Gastrocnemius medialis (tissue), 4 donors: ENCODE results near the gene GRK1. TPM values are rescaled to one million over a fixed set of nuclear protein-coding genes. Genes with fewer than 3 reads are reported as not detected.
"Not testable (repeated sequence)": the region's sequence is repeated elsewhere in the genome, so short reads cannot be mapped to it uniquely, and the experiment has no call there.

Experiments used
- ATAC-seq, 2 donors: fragments of 150-250 bp; one replicate each; pipeline ENCODE4 v1.9.1; 2016
- DNase-seq, 2 donors: peaks; one replicate each; pipeline ENCODE4 v3.0.0-alpha.2; 2019
- H3K27ac ChIP-seq, 4 donors: fragments of 200-600 bp; sonication (generic); 1 replicate in 1 of 4; 2 replicates in 3 of 4; pipeline ENCODE4 v1.5.1; 2016 to 2018; ENCODE audit warnings: mild to moderate bottlenecking in 2 of 4, moderate library complexity in 1 of 4
- H3K27me3 ChIP-seq, 3 donors: fragments of 200-600 bp; sonication (generic) in 2 of 3; 1 replicate in 1 of 3; 2 replicates in 2 of 3; pipeline versions ENCODE4 v1.5.1 to v1.6.0; 2016 to 2019; ENCODE audit warnings: mild to moderate bottlenecking in 1 of 3, moderate library complexity in 1 of 3
- H3K36me3 ChIP-seq, 2 donors: fragments of 200-600 bp; sonication (generic) in 1 of 2; one replicate each; pipeline ENCODE4 v1.5.1; 2017 to 2018
- H3K4me1 ChIP-seq, 2 donors: fragments of 200-600 bp; sonication (generic) in 1 of 2; one replicate each; pipeline ENCODE4 v1.5.1; 2016 to 2017; ENCODE audit warnings: mild to moderate bottlenecking in 2 of 2
- H3K4me3 ChIP-seq, 4 donors: fragments of 200-600 bp; sonication (generic) in 3 of 4; 1 replicate in 1 of 4; 2 replicates in 3 of 4; pipeline ENCODE4 v1.5.1; 2016 to 2019; ENCODE audit warnings: mild to moderate bottlenecking in 2 of 4
- H3K9me3 ChIP-seq, 3 donors: fragments of 200-600 bp; sonication (generic) in 2 of 3; 1 replicate in 1 of 3; 2 replicates in 2 of 3; pipeline ENCODE4 v1.5.1; 2016 to 2019
- CTCF ChIP-seq, 5 experiments: fragments of 450-650 bp in 3 of 5; fragments of 200-600 bp in 2 of 5; sonication (generic) in 2 of 5; IDR thresholded peaks in 4 of 5; conservative IDR thresholded peaks in 1 of 5; 1 replicate in 4 of 5; 2 replicates in 1 of 5; pipeline ENCODE4 v1.5.1; 2016 to 2019; ENCODE audit warnings: antibody characterized with exemption in 5 of 5, mild to moderate bottlenecking in 3 of 5, moderate library complexity in 3 of 5
- POLR2A ChIP-seq, 2 donors: fragments of 450-650 bp; IDR thresholded peaks; one replicate each; pipeline ENCODE4 v1.6.1; 2017; ENCODE audit warnings: antibody characterized with exemption in 2 of 2, mild to moderate bottlenecking in 2 of 2, moderate library complexity in 2 of 2
- in situ Hi-C, 4 donors: fragments of 200-750 bp; cut with MboI; loops; one replicate each; pipeline versions ENCODE4 v1.15.0 to v1.8.0; 2017; ENCODE audit warnings: low sequenced_read_pairs in 4 of 4
- intact Hi-C: fragments of 100-400 bp; cut with DNase I; formaldehyde crosslinking; loops from one replicate; pipeline ENCODE4 v1.15.1; 2023; ENCODE audit warnings: low total_unique reads
- total RNA-seq, 4 donors: library from RNA; depleted of rRNA; stranded (reverse); fragments of >200 nt; gene quantifications; one replicate each; pipeline versions ENCODE4 v1.1.0 to v1.2.3, GENCODE V29; 2016

The GRK1 gene
- total RNA-seq, 4 donors from 2014 or later: 0.10 TPM; not detected in 3

- Histone ChIP-seq H3K4me3 (no peak overlapping the region), H3K27me3 (no peaks in the 10 kb centered on the region), H3K36me3 (no peaks in the 10 kb centered on the region), H3K9me3 (no peaks in the 10 kb centered on the region), H3K27ac (no peak overlapping the region), H3K4me1 (no peaks in the 10 kb centered on the region)
- in situ Hi-C loops: no loop called here
- intact Hi-C loops: no loop called here
- TF ChIP-seq CTCF (IDR thresholded peaks at IDR 0.05 in 4 of 5, conservative IDR thresholded peaks at IDR 0.05 in 1 of 5): no peak
- TF ChIP-seq POLR2A (IDR thresholded peaks at IDR 0.05): no peak
- ATAC-seq (no peak), DNase-seq (no peak)
These were observed 46.0 kb upstream of the GRK1 start for GRCh38 chr13:113621046-113621445.

GRCh38 chr13:113621498-113621897 lies 45.5 kb upstream of the GRK1 start:
- H3K4me1 ChIP-seq, H3K27me3 ChIP-seq, H3K4me3 ChIP-seq, ATAC-seq, H3K36me3 ChIP-seq, H3K27ac ChIP-seq, in situ Hi-C loops, intact Hi-C loops, H3K9me3 ChIP-seq, DNase-seq: not testable (repeated sequence)
- peak in 1 of 5 experiments; percentile 29 for TF ChIP-seq CTCF (IDR thresholded peaks at IDR 0.05 in 4 of 5, conservative IDR thresholded peaks at IDR 0.05 in 1 of 5)

GRCh38 chr13:113621986-113622550 lies 45.0 kb upstream of the GRK1 start:
- intact Hi-C loops, DNase-seq, in situ Hi-C loops, H3K4me1 ChIP-seq, H3K27me3 ChIP-seq, H3K4me3 ChIP-seq, H3K36me3 ChIP-seq, H3K27ac ChIP-seq, H3K9me3 ChIP-seq, ATAC-seq: not testable (repeated sequence)

- no peaks in the 10 kb centered on the region for H3K9me3 ChIP-seq
- ATAC-seq (no peak), DNase-seq (no peak)
- H3K36me3 ChIP-seq: no peaks in the 10 kb centered on the region
- H3K4me3 ChIP-seq: no peak overlapping the region
- H3K27me3 ChIP-seq: no peaks in the 10 kb centered on the region
- TF ChIP-seq POLR2A (IDR thresholded peaks at IDR 0.05): no peak
- no peak for TF ChIP-seq CTCF (IDR thresholded peaks at IDR 0.05 in 4 of 5, conservative IDR thresholded peaks at IDR 0.05 in 1 of 5)
- no peak overlapping the region for H3K27ac ChIP-seq
- no peaks in the 10 kb centered on the region for H3K4me1 ChIP-seq
- in situ Hi-C loops: no loop called here
- intact Hi-C loops: no loop called here
These were observed 44.1 kb upstream of the GRK1 start for GRCh38 chr13:113622791-113623490.

- Histone ChIP-seq H3K27ac (no peak overlapping the region), H3K4me1 (no peaks in the 10 kb centered on the region)
These were observed 43.4 kb upstream of the GRK1 start for GRCh38 chr13:113623491-113624234.

More at GRCh38 chr13:113623491-113624234, 43.4 kb upstream of the GRK1 start:
- intact Hi-C loops (no loop called here), in situ Hi-C loops (no loop called here)
- Histone ChIP-seq H3K4me3 (no peak overlapping the region), H3K9me3 (no peaks in the 10 kb centered on the region), H3K36me3 (no peaks in the 10 kb centered on the region), H3K27me3 (no peaks in the 10 kb centered on the region)
- no peak for ATAC-seq
- no peak for DNase-seq
- TF ChIP-seq CTCF (IDR thresholded peaks at IDR 0.05 in 4 of 5, conservative IDR thresholded peaks at IDR 0.05 in 1 of 5) (no peak), POLR2A (IDR thresholded peaks at IDR 0.05) (no peak)
